Thymus (tissue), 11 donors: ENCODE measurements around the gene CHST9. TPM values are rescaled to one million over a fixed set of nuclear protein-coding genes. Genes with fewer than 3 reads are reported as not detected.

Experiments
- DNase-seq, 9 donors: peaks; one replicate each; pipeline ENCODE4 v3.0.0-alpha.2; 2013; ENCODE audit warnings: low spot score in 9 of 9, low read depth in 6 of 9, missing footprints in 1 of 9
- H3K27ac ChIP-seq, 2 donors: one replicate each; pipeline ENCODE4 v1.5.1; 2013; ENCODE audit warnings: control low read depth in 1 of 2, low read depth in 1 of 2, low read length in 1 of 2, mild to moderate bottlenecking in 1 of 2, moderate library complexity in 1 of 2
- H3K27me3 ChIP-seq, 2 donors: one replicate each; pipeline ENCODE4 v1.5.1; 2013; ENCODE audit warnings: low read length in 1 of 2; ENCODE audit not compliant: control insufficient read depth in 2 of 2, insufficient read depth in 1 of 2
- H3K36me3 ChIP-seq, 2 donors: one replicate each; pipeline ENCODE4 v1.5.1; 2013; ENCODE audit warnings: low read length in 1 of 2, mild to moderate bottlenecking in 1 of 2, moderate library complexity in 1 of 2; ENCODE audit not compliant: control insufficient read depth in 2 of 2, insufficient read depth in 2 of 2
- H3K4me1 ChIP-seq, 2 donors: one replicate each; pipeline ENCODE4 v1.5.1; 2013; ENCODE audit warnings: low read length in 2 of 2; ENCODE audit not compliant: control insufficient read depth in 2 of 2, insufficient read depth in 2 of 2
- H3K4me3 ChIP-seq, 2 donors: one replicate each; pipeline ENCODE4 v1.5.1; 2013; ENCODE audit warnings: low read length in 2 of 2, control low read depth in 1 of 2, mild to moderate bottlenecking in 1 of 2
- H3K9me3 ChIP-seq, 2 donors: one replicate each; pipeline ENCODE4 v1.5.1; 2013; ENCODE audit warnings: low read length in 1 of 2, mild to moderate bottlenecking in 1 of 2; ENCODE audit not compliant: control insufficient read depth in 2 of 2, insufficient read depth in 1 of 2
- WGBS: extraction: QIAGEN DNeasy Blood & Tissue Kit; methylation state at CpG from one replicate; pipeline ENCODE4 v1.1.7; 2013; 5-methylcytosine and 5-hydroxymethylcytosine counted together
- polyA plus RNA-seq: library from polyadenylated mRNA; stranded (reverse); fragments of 200-250 nt; gene quantifications from one replicate; pipeline ENCODE4 v1.2.3, GENCODE V29; 2013
- total RNA-seq: library from RNA; stranded (reverse); fragments of 120-200 nt; gene quantifications from one replicate; pipeline ENCODE4 v1.2.4, GENCODE V29; 2013
- donor health status: healthy.

Gene CHST9
- total and polyA plus RNA-seq, 2 donors: 0.24 to 0.87 TPM

GRCh38 chr18:26902291-26902690 is 282.8 kb downstream of the CHST9 start:
- Histone ChIP-seq H3K27ac (no peak overlapping the region), H3K27me3 (no peaks in the 10 kb centered on the region), H3K9me3 (peaks cover 0 to 10% of the 10 kb centered on the region in 2 donors), H3K4me1 (no peaks in the 10 kb centered on the region), H3K36me3 (no peaks in the 10 kb centered on the region), H3K4me3 (no peak overlapping the region)
- DNase-seq: no peak
- WGBS: 96% methylated on average over 5 of the region's 5 CpGs

GRCh38 chr18:26901020-26901419 is 284.1 kb downstream of the CHST9 start:
- Histone ChIP-seq H3K4me3 (no peak overlapping the region), H3K4me1 (no peaks in the 10 kb centered on the region), H3K27ac (no peak overlapping the region), H3K36me3 (no peaks in the 10 kb centered on the region), H3K27me3 (no peaks in the 10 kb centered on the region), H3K9me3 (peaks cover 0 to 10% of the 10 kb centered on the region in 2 donors)
- DNase-seq: no peak

GRCh38 chr18:26894426-26894825 is 290.7 kb downstream of the CHST9 start:
- no peaks in the 10 kb centered on the region for H3K9me3 ChIP-seq
- H3K4me1 ChIP-seq: no peaks in the 10 kb centered on the region
- no peaks in the 10 kb centered on the region for H3K27me3 ChIP-seq
- H3K4me3 ChIP-seq: no peak overlapping the region
- WGBS: 77% methylated on average over 1 of the region's 1 CpG
- H3K27ac ChIP-seq: no peak overlapping the region
- no peak for DNase-seq
- no peaks in the 10 kb centered on the region for H3K36me3 ChIP-seq

- Histone ChIP-seq H3K4me3 (no peak overlapping the region), H3K36me3 (no peaks in the 10 kb centered on the region), H3K9me3 (no peaks in the 10 kb centered on the region), H3K27me3 (no peaks in the 10 kb centered on the region), H3K4me1 (no peaks in the 10 kb centered on the region), H3K27ac (no peak overlapping the region)
- WGBS: 65% methylated on average over 6 of the region's 6 CpGs
- DNase-seq: no peak
Observed at GRCh38 chr18:26893996-26894395, 291.1 kb downstream of the CHST9 start.

GRCh38 chr18:26888259-26888658 is 296.8 kb downstream of the CHST9 start:
- Histone ChIP-seq H3K36me3 (no peaks in the 10 kb centered on the region), H3K9me3 (no peaks in the 10 kb centered on the region), H3K27me3 (no peaks in the 10 kb centered on the region), H3K27ac (no peak overlapping the region), H3K4me1 (no peaks in the 10 kb centered on the region), H3K4me3 (no peak overlapping the region)
- DNase-seq: no peak
- 97% methylated on average over 4 of the region's 4 CpGs for WGBS

- no peaks in the 10 kb centered on the region for H3K4me1 ChIP-seq
- no peaks in the 10 kb centered on the region for H3K36me3 ChIP-seq
- no peak overlapping the region for H3K4me3 ChIP-seq
- H3K27me3 ChIP-seq: no peaks in the 10 kb centered on the region
- no peak for DNase-seq
- H3K9me3 ChIP-seq: no peaks in the 10 kb centered on the region
- 93% methylated on average over 2 of the region's 2 CpGs for WGBS
- H3K27ac ChIP-seq: no peak overlapping the region
Observed at GRCh38 chr18:26875040-26875654, 310.0 kb downstream of the CHST9 start.

GRCh38 chr18:26874283-26874682 is 310.8 kb downstream of the CHST9 start:
- no peak for DNase-seq
- Histone ChIP-seq H3K27me3 (no peaks in the 10 kb centered on the region), H3K4me3 (no peak overlapping the region), H3K9me3 (no peaks in the 10 kb centered on the region), H3K36me3 (no peaks in the 10 kb centered on the region), H3K27ac (no peak overlapping the region), H3K4me1 (no peaks in the 10 kb centered on the region)

- H3K4me3 ChIP-seq: no peak overlapping the region
- no peaks in the 10 kb centered on the region for H3K36me3 ChIP-seq
- no peaks in the 10 kb centered on the region for H3K9me3 ChIP-seq
- no peaks in the 10 kb centered on the region for H3K4me1 ChIP-seq
- no peak overlapping the region for H3K27ac ChIP-seq
- DNase-seq: no peak
- peaks cover 0 to 12% of the 10 kb centered on the region in 2 donors for H3K27me3 ChIP-seq
- 42% methylated on average over 1 of the region's 1 CpG for WGBS
Observed at GRCh38 chr18:26869640-26870039, 315.5 kb downstream of the CHST9 start.

GRCh38 chr18:26868968-26869586 is 316.0 kb downstream of the CHST9 start:
- WGBS: 89% methylated on average over 6 of the region's 6 CpGs
- no peak overlapping the region for H3K27ac ChIP-seq
- H3K4me1 ChIP-seq: no peaks in the 10 kb centered on the region
- H3K36me3 ChIP-seq: no peaks in the 10 kb centered on the region
- H3K9me3 ChIP-seq: no peaks in the 10 kb centered on the region
- DNase-seq: no peak
- peaks cover 0 to 18% of the 10 kb centered on the region in 2 donors for H3K27me3 ChIP-seq
- H3K4me3 ChIP-seq: no peak overlapping the region
